Upper lobe of left lung (tissue), 4 donors: Measurements from ENCODE around the gene RIT2.

ENCODE experiments used
- EP300 ChIP-seq, 4 donors: sonication (generic); formaldehyde crosslinking; IDR thresholded peaks; one replicate each; pipeline ENCODE4 v1.5.1; 2017; ENCODE audit warnings: antibody characterized with exemption in 4 of 4, control low read depth in 2 of 4
- POLR2A ChIP-seq, 4 donors: fragments of 450-650 bp; IDR thresholded peaks; one replicate each; pipeline ENCODE4 v1.5.1; 2016 to 2017; ENCODE audit warnings: antibody characterized with exemption in 4 of 4, mild to moderate bottlenecking in 2 of 4
- POLR2AphosphoS5 ChIP-seq, 2 donors: sonication (generic); formaldehyde crosslinking; IDR thresholded peaks; one replicate each; pipeline ENCODE4 v1.5.1; 2017; ENCODE audit warnings: antibody characterized with exemption in 2 of 2
- TF ChIP-seq, protein P1 (sequence below), 6 experiments: fragments of 450-650 bp in 4 of 6; fragments of 200-600 bp in 2 of 6; sonication (generic) in 2 of 6; IDR thresholded peaks; one replicate each; pipeline ENCODE4 v1.5.1; 2016 to 2019; ENCODE audit warnings: antibody characterized with exemption in 6 of 6

DNA sequence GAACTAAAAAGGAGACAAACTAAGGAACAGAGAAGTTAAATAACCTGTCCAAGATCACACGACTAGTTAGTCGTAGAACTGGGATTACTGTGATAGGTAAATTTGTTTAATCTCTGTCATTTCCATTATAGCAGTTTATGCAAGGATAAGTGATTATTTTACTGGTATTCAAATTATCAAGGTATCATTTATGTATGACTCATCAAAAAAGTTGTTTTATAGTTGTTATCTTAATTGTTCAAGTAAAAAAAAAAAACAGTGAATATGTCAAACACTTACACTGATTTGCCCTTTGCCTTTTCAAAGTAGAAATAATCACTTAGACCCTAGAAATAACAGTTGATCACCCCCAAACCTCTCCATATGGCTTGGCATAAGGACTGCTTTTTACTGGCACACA is 173.6 kb downstream of the RIT2 start:
- no peak for TF ChIP-seq POLR2A (IDR thresholded peaks at IDR 0.05)
- TF ChIP-seq, protein P1, sequence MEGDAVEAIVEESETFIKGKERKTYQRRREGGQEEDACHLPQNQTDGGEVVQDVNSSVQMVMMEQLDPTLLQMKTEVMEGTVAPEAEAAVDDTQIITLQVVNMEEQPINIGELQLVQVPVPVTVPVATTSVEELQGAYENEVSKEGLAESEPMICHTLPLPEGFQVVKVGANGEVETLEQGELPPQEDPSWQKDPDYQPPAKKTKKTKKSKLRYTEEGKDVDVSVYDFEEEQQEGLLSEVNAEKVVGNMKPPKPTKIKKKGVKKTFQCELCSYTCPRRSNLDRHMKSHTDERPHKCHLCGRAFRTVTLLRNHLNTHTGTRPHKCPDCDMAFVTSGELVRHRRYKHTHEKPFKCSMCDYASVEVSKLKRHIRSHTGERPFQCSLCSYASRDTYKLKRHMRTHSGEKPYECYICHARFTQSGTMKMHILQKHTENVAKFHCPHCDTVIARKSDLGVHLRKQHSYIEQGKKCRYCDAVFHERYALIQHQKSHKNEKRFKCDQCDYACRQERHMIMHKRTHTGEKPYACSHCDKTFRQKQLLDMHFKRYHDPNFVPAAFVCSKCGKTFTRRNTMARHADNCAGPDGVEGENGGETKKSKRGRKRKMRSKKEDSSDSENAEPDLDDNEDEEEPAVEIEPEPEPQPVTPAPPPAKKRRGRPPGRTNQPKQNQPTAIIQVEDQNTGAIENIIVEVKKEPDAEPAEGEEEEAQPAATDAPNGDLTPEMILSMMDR (IDR thresholded peaks at IDR 0.05): no peak
- TF ChIP-seq EP300 (IDR thresholded peaks at IDR 0.05): no peak
- TF ChIP-seq POLR2AphosphoS5 (IDR thresholded peaks at IDR 0.05): no peak
